ENCODE results near the gene KDM7A. TPM values are rescaled to one million over a fixed set of nuclear protein-coding genes. Genes with fewer than 3 reads are reported as not detected.

Gene KDM7A
- total and polyA plus RNA-seq, 9 of the 15 experiments (the other 6 are each of a cell fraction or from before 2014, with no cell fraction given): 0.90 to 8.4 (median 7.0) TPM

DNA sequence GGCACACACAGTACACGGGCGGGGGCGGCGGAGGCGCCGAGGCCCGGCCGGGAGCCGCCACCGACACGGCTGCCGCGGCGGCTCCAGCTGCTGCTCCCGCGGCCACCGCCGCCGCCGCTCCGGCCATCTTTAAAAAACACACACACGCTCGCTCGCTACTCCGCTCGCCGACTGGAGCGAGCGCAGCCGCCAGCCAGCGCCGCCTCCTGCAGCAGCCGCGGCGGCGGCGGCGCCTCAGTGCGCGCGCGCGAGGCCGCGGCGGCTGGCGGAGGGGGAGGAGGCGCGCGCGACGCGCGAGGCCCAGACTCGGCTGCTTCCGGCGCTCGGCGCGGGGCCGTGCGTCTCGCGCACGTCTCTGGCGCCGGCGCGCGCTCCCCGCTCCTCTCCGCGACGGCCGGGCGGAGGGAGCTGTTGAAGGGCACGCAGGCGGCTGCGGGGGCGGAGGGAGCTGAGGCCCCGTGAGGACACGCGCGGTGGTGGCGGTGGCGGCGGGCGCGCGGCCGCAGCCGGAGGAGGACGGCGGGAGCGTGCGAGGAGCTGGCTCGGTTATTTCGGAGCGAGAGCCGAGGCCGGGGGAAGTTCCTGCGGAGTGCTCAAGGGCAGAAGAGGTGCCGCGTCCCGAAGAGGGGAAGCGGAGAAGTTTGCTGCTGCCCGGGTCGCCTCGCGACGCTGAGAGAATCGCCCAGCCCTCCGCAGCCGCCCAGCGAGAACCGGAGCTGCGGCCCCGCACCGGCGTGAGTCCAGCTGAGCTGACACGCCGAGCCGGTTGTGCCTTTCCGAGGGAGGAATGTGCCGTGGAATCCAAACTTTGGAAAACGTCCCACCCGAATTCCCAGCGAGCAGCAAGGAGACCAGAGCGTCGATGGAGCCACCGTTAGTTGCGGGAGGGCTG, at the start of gene KDM7A (continued):
- TF ChIP-seq, protein P1, sequence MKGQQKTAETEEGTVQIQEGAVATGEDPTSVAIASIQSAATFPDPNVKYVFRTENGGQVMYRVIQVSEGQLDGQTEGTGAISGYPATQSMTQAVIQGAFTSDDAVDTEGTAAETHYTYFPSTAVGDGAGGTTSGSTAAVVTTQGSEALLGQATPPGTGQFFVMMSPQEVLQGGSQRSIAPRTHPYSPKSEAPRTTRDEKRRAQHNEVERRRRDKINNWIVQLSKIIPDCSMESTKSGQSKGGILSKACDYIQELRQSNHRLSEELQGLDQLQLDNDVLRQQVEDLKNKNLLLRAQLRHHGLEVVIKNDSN (CRISPR knock-in tag; IDR thresholded peaks at IDR 0.05): peak; percentile 36; the same call in 1 of the 2 replicates
- TF ChIP-seq ZNF830 (CRISPR knock-in tag; IDR thresholded peaks at IDR 0.05) (0 out of 2 replicates have a peak, but pooled peaks have one; percentile 70), ZNF445 (CRISPR knock-in tag; IDR thresholded peaks at IDR 0.05; ENCODE audit: low read depth) (no peak), MYC (IDR thresholded peaks at IDR 0.05; ENCODE audit: low read depth, low read length) (peak; percentile 75), MYC (CRISPR knock-in tag; IDR thresholded peaks at IDR 0.05; ENCODE audit: borderline replicate concordance, low read depth) (peak; percentile 82; the same call in 1 of the 2 replicates), THAP7 (CRISPR knock-in tag; IDR thresholded peaks at IDR 0.05) (peak; percentile 80; the same call in 1 of the 2 replicates), ZNF512 (tag; IDR thresholded peaks at IDR 0.05) (no peak), DNMT1 (IDR thresholded peaks at IDR 0.05) (no peak), COPS2 (conservative IDR thresholded peaks at IDR 0.05) (no peak), PURB (CRISPR knock-in tag; IDR thresholded peaks at IDR 0.05; ENCODE audit: low read depth) (no peak), ZNF449 (CRISPR knock-in tag; IDR thresholded peaks at IDR 0.05) (peak; percentile 61; the same call in 1 of the 2 replicates), DACH1 (IDR thresholded peaks at IDR 0.05; ENCODE audit: partially characterized antibody) (no peak), SUPT5H (IDR thresholded peaks at IDR 0.05) (peak; percentile 86)
- TF ChIP-seq, protein P2, sequence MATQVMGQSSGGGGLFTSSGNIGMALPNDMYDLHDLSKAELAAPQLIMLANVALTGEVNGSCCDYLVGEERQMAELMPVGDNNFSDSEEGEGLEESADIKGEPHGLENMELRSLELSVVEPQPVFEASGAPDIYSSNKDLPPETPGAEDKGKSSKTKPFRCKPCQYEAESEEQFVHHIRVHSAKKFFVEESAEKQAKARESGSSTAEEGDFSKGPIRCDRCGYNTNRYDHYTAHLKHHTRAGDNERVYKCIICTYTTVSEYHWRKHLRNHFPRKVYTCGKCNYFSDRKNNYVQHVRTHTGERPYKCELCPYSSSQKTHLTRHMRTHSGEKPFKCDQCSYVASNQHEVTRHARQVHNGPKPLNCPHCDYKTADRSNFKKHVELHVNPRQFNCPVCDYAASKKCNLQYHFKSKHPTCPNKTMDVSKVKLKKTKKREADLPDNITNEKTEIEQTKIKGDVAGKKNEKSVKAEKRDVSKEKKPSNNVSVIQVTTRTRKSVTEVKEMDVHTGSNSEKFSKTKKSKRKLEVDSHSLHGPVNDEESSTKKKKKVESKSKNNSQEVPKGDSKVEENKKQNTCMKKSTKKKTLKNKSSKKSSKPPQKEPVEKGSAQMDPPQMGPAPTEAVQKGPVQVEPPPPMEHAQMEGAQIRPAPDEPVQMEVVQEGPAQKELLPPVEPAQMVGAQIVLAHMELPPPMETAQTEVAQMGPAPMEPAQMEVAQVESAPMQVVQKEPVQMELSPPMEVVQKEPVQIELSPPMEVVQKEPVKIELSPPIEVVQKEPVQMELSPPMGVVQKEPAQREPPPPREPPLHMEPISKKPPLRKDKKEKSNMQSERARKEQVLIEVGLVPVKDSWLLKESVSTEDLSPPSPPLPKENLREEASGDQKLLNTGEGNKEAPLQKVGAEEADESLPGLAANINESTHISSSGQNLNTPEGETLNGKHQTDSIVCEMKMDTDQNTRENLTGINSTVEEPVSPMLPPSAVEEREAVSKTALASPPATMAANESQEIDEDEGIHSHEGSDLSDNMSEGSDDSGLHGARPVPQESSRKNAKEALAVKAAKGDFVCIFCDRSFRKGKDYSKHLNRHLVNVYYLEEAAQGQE (IDR thresholded peaks at IDR 0.05; ENCODE audit: borderline replicate concordance): peak; percentile 51
- TF ChIP-seq, protein P2 (CRISPR knock-in tag; IDR thresholded peaks at IDR 0.05; ENCODE audit: low read depth): peak; percentile 86

All from K562 (cell line).